ENCODE data around the gene GTF2H4.
"Not testable (repeated sequence)": the region's sequence is repeated elsewhere in the genome, so short reads cannot be mapped to it uniquely, and the experiment has no call there.

The GTF2H4 gene

GRCh38 chr6:30918670-30919069, 10.7 kb downstream of the GTF2H4 start:
- Histone ChIP-seq H3K4me3 (ENCODE audit: low read length) (no peak overlapping the region), H3K4me2 (ENCODE audit: low read length) (no peak overlapping the region), H2AFZ (ENCODE audit: low read depth, low read length) (no peak overlapping the region), H3K4me1 (ENCODE audit: low read length) (peaks cover 9% of the 10 kb centered on the region), H3K36me3 (replicated peaks; ENCODE audit: low read depth, low read length) (peaks cover 4% of the 10 kb centered on the region), H3K9ac (ENCODE audit: low read length) (no peak overlapping the region), H4K20me1 (ENCODE audit: insufficient read depth, low read length) (no peaks in the 10 kb centered on the region), H3K27ac (ENCODE audit: low read length) (no peak overlapping the region), H3K79me2 (ENCODE audit: low read length) (peaks cover 7% of the 10 kb centered on the region), H3K27me3 (ENCODE audit: low read depth, low read length) (no peaks in the 10 kb centered on the region), H3K9me3 (ENCODE audit: insufficient read depth, low read length) (no peaks in the 10 kb centered on the region)
- TF ChIP-seq EZH2phosphoT487 (IDR thresholded peaks at IDR 0.05; ENCODE audit: low read depth): no peak

- H3K27ac ChIP-seq (ENCODE audit: low read length): no peak overlapping the region
- H4K20me1 ChIP-seq (ENCODE audit: insufficient read depth, low read length): no peaks in the 10 kb centered on the region
- no peak overlapping the region for H3K4me2 ChIP-seq (ENCODE audit: low read length)
- H3K4me1 ChIP-seq (ENCODE audit: low read length): no peaks in the 10 kb centered on the region
- no peak overlapping the region for H3K4me3 ChIP-seq (ENCODE audit: low read length)
- H3K36me3 ChIP-seq (replicated peaks; ENCODE audit: low read depth, low read length): peaks cover 4% of the 10 kb centered on the region
- TF ChIP-seq CTCF (IDR thresholded peaks at IDR 0.05; ENCODE audit: low read depth, low read length): no peak
- no peak for TF ChIP-seq EZH2phosphoT487 (IDR thresholded peaks at IDR 0.05; ENCODE audit: low read depth)
- H3K9ac ChIP-seq (ENCODE audit: low read length): no peak overlapping the region
- H2AFZ ChIP-seq (ENCODE audit: low read depth, low read length): no peak overlapping the region
- H3K79me2 ChIP-seq (ENCODE audit: low read length): no peaks in the 10 kb centered on the region
- no peaks in the 10 kb centered on the region for H3K9me3 ChIP-seq (ENCODE audit: insufficient read depth, low read length)
- H3K27me3 ChIP-seq (ENCODE audit: low read depth, low read length): no peaks in the 10 kb centered on the region
Measured at GRCh38 chr6:30922447-30922852, 14.4 kb downstream of the GTF2H4 start.

GRCh38 chr6:30924040-30924627, 16.1 kb downstream of the GTF2H4 start:
- H3K4me3 ChIP-seq (ENCODE audit: low read length); H3K9ac ChIP-seq (ENCODE audit: low read length); H3K4me1 ChIP-seq (ENCODE audit: low read length); H3K79me2 ChIP-seq (ENCODE audit: low read length); H3K27me3 ChIP-seq (ENCODE audit: low read depth, low read length); H2AFZ ChIP-seq (ENCODE audit: low read depth, low read length); H4K20me1 ChIP-seq (ENCODE audit: insufficient read depth, low read length); H3K27ac ChIP-seq (ENCODE audit: low read length); H3K9me3 ChIP-seq (ENCODE audit: insufficient read depth, low read length); H3K4me2 ChIP-seq (ENCODE audit: low read length): not testable (repeated sequence)
- H3K36me3 ChIP-seq (replicated peaks; ENCODE audit: low read depth, low read length): peaks cover 15% of the 10 kb centered on the region

- Histone ChIP-seq H3K9me3 (ENCODE audit: insufficient read depth, low read length) (no peaks in the 10 kb centered on the region), H3K4me2 (ENCODE audit: low read length) (no peak overlapping the region), H4K20me1 (ENCODE audit: insufficient read depth, low read length) (no peaks in the 10 kb centered on the region), H3K4me3 (ENCODE audit: low read length) (no peak overlapping the region), H3K9ac (ENCODE audit: low read length) (no peak overlapping the region), H3K79me2 (ENCODE audit: low read length) (no peaks in the 10 kb centered on the region), H3K36me3 (replicated peaks; ENCODE audit: low read depth, low read length) (peaks cover 15% of the 10 kb centered on the region), H3K27me3 (ENCODE audit: low read depth, low read length) (no peaks in the 10 kb centered on the region), H3K4me1 (ENCODE audit: low read length) (no peaks in the 10 kb centered on the region), H2AFZ (ENCODE audit: low read depth, low read length) (no peak overlapping the region), H3K27ac (ENCODE audit: low read length) (no peak overlapping the region)
- no peak for TF ChIP-seq CTCF (IDR thresholded peaks at IDR 0.05; ENCODE audit: low read depth, low read length)
- no peak for TF ChIP-seq EZH2phosphoT487 (IDR thresholded peaks at IDR 0.05; ENCODE audit: low read depth)
Measured at GRCh38 chr6:30926644-30927043, 18.6 kb downstream of the GTF2H4 start.

- not testable (repeated sequence) for H3K4me3 ChIP-seq (ENCODE audit: low read length); H3K27me3 ChIP-seq (ENCODE audit: low read depth, low read length); H3K4me2 ChIP-seq (ENCODE audit: low read length); H2AFZ ChIP-seq (ENCODE audit: low read depth, low read length); H3K9ac ChIP-seq (ENCODE audit: low read length); H3K9me3 ChIP-seq (ENCODE audit: insufficient read depth, low read length); H3K79me2 ChIP-seq (ENCODE audit: low read length); H3K27ac ChIP-seq (ENCODE audit: low read length); H4K20me1 ChIP-seq (ENCODE audit: insufficient read depth, low read length); H3K4me1 ChIP-seq (ENCODE audit: low read length)
- H3K36me3 ChIP-seq (replicated peaks; ENCODE audit: low read depth, low read length): peaks cover 13% of the 10 kb centered on the region
Measured at GRCh38 chr6:30927080-30927479, 19.1 kb downstream of the GTF2H4 start.

All from OCI-LY3 (cell line).